Mammary epithelial cell (primary cell): Measurements from ENCODE around the gene S100A5.

Experiments
- CTCF ChIP-seq, 2 donors: IDR thresholded peaks in 1 of 2; conservative IDR thresholded peaks in 1 of 2; 2 replicates each; pipeline ENCODE4 v1.5.1; 2011 to 2012; ENCODE audit warnings: inconsistent platforms in 2 of 2, low read length in 2 of 2, mild to moderate bottlenecking in 2 of 2, control low read depth in 1 of 2, low read depth in 1 of 2; ENCODE audit not compliant: insufficient read depth in 1 of 2; ENCODE audit errors: extremely low read depth in 1 of 2
- EZH2 ChIP-seq: IDR thresholded peaks from 2 replicates; pipeline ENCODE4 v1.6.1; 2012; ENCODE audit warnings: low read length, inconsistent platforms, borderline replicate concordance

DNA sequence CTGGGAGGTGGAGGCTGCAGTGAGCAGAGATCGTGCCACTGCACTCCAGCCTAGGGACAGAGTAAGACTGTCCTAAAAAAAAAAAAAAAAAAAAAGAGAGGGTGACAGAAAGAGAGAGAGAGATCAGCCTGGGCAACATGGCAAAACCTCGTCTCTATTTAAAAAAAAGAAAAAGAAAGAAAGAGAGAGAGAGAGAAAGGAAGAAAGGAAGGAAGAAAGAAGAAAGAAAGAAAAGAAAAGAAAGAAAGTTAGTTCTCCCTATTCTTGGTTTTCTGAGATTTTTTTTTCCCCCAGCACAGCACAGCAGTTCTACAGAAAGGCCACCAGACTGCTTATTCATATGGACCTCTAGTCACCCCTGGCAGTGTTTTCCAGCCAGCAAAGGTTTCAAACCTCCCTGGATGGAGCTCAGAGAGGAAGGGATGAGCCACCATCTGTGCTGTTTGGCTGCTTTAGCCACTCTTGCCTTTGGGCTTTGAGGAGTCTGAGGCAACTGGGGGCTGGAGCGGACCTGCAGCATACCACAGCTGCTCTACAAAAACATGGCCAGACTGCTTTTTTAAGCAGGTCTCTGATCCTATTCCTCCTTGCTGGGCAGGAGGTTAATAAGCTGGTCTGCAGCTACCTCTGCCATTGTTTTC lies 15.5 kb downstream of the S100A5 start:
- TF ChIP-seq CTCF (conservative IDR thresholded peaks at IDR 0.05 in 1 of 2, IDR thresholded peaks at IDR 0.05 in 1 of 2; ENCODE audit: extremely low read depth in 1 of 2, insufficient read depth in 1 of 2, low read depth in 1 of 2, low read length in 2 of 2) (no peak), EZH2 (no peak)
